Left renal cortex interstitium (tissue), 4 donors: ENCODE data around the gene PANK4. TPM values are rescaled to one million over a fixed set of nuclear protein-coding genes. Genes with fewer than 3 reads are reported as not detected.

Experiments used
- DNase-seq, 4 donors: peaks; one replicate each; pipeline ENCODE4 v3.0.0-alpha.2; 2013; ENCODE audit warnings: low read depth in 4 of 4, low spot score in 2 of 4, missing footprints in 1 of 4
- polyA plus RNA-seq, 4 donors: library from polyadenylated mRNA; unstranded; fragments of 120-200 nt; gene quantifications; one replicate each; pipeline ENCODE4 v1.2.1, GENCODE V29; 2013; ENCODE audit not compliant: insufficient read length in 4 of 4

Gene PANK4
- polyA plus RNA-seq, 4 donors: 24.8 to 34.0 (median 29.0) TPM

- DNase-seq: no peak
Measured at GRCh38 chr1:2530513-2531361, 4.3 kb upstream of the PANK4 start.

DNA sequence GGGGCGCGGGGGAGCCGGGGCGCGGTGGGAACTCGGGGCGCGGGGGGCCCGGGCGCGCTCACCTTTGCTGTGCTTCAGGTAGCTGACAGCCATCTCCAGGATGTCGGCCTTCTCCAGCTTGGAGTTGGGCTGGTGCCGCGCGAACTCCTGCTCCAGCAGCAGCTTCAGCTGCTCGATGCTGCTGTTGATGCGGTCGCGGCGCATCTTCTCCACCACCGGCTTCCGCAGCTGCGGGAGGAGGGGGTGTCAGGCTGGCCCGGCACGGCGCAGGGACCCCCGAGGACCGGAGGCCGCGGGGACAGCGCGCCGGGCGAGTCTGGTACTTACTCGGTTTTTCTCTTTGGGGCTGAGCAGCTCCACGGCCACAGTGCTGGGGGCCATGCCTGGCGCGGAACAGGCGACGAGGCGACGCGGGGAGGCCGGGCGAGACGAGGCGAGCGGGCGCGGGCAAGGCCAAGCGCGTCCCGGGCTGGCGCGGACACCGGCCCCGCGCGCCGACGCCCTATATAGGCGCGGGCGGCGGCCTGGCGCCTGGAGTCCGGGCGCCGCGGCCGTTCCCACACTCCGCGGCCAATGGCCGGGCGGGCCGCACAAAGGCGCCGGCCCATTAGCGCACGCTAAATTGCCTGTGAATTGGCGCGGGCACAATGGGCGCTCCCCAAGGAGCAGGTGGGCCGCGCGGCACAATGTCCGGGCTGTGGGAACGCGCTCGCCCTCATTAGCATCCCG lies 3.6 kb upstream of the PANK4 start, which contains the start of gene HES5:
HES5 (minus strand) TSS at position 480 of the 729 bp plus-strand sequence; CDS start at position 381, 99 bp downstream.
- no peak for DNase-seq

DNA sequence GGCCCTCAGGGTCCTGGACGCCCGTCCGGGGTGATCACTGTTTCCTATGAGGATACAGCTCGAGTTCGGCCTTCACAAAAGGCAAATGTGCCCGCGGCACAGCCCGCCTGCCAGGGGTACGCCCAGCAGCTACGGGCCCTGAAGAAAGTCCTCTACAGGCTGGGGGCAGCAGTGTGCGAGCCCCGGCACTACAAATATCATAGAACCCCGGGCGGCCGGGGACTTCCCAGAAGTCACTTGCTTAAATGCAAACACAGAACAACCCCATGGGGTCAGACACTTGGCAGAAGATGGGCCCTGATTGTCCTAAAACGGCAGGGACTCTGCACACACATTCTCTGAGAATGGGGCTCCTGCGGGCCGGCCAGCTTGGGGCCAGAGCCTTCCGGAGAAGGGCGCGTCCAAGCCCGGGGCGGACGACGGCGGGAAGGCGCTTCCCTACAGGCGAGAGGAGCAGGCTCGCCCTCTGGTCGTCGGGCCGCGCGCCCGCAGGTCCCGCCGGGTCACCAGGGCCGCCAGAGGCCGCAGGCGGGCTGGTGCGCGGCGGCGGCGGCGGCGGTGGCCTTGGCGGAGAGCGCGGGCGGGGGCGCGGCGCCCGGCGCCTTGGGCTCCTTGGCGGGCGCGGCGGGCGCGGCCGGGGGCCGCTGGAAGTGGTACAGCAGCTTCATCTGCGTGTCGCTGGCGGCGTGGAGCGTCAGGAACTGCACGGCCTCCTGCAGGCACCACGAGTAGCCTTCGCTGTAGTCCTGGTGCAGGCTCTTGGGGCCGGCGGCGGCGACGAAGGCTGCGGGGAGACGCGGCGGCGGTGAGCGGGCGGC lies 2.8 kb upstream of the PANK4 start:
- no peak for DNase-seq

DNA sequence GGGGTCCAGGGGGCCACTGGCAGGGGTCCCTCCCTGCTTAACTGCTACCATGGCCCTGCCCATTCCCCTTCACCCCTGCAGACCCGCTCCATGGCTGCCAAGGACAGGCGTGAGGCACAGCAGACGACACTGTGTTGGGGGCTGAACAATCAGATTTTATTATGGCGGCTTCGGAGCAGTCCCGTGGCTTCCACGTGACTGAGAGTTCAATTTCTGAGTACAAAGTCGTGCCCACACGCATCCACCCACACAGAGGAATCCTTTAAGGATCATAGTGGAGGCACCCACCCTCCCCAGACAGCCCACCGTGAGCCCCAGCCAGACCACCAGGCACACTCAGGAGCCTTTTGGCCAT lies 2.2 kb upstream of the PANK4 start:
- no peak for DNase-seq

- no peak for DNase-seq
Measured at GRCh38 chr1:2528016-2528415, 1.6 kb upstream of the PANK4 start.

DNA sequence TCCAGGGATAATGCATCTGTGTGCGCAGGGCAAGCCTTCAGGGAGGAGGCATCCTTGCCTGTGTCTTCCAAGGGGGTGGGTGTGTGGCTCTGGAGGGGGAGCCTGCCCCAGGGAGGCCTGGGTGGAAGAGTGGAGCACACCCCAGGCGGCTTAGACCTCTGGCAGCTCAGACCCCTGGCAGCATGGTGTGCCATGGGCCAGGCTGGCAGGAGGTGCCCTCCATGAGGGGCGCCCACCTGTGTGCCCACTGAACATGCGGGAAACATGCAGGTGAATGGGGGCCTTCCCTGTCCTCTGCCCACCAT lies 1.1 kb upstream of the PANK4 start:
- DNase-seq: no peak

GRCh38 chr1:2526824-2527555 lies 594 bp upstream of the PANK4 start:
- DNase-seq: no peak

DNA sequence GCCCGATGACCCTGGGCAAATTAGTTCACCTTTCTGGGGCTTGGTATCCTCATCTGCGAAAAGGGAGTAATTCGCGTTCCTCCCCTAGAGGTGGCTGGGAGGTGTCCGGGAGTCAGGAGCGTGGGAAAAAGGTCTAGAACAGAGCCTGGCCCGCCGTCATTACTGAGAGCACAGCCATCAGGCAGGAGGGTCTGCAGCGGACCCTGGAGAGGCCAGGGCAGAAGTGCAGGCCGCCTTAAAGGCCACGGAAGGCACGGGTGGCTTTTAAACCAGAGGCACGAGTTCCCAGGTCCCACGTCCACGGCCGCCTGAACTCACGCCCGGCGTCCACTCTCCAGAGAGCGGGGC lies 850 bp downstream of the PANK4 start:
- no peak for DNase-seq

DNA sequence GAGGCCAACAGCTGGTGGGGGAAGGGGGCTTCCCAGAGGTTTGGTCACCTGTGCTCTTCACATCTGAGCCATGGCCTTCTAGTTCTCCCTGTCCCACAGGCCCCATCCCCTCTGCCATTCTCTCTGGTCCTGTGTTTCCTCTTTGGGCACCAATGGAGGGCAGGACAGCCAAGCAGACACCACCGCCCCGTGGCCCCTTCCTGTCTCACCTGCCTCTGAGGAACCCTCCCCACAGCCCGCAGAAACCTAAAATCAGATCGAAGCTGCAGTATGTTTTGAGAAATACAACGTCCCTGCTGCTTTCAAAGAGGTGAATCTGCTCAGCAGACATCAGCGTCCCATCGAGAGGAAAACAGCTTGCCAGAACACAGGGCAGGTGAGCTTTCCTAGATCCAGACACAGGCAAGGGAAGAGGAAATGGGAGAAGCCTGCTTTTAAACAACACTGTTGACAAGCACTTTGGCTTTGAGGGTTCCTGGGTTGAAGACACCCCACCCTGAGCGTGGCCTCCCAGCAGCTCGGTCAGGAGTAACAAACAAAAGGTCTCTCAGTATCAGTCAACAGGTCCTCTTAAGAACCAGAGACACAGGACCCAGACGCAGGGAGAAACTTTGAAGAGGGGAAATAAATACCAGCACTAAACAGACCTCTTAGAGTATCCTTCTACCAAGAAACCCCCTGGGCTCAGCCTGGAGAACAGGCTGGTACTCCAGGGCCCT lies 2.3 kb downstream of the PANK4 start:
- no peak for DNase-seq

- no peak for DNase-seq
Measured at GRCh38 chr1:2523191-2523890, 3.1 kb downstream of the PANK4 start.

- no peak for DNase-seq
Measured at GRCh38 chr1:2522230-2522629, 4.2 kb downstream of the PANK4 start.

GRCh38 chr1:2520806-2521205 lies 5.6 kb downstream of the PANK4 start:
- no peak for DNase-seq

DNA sequence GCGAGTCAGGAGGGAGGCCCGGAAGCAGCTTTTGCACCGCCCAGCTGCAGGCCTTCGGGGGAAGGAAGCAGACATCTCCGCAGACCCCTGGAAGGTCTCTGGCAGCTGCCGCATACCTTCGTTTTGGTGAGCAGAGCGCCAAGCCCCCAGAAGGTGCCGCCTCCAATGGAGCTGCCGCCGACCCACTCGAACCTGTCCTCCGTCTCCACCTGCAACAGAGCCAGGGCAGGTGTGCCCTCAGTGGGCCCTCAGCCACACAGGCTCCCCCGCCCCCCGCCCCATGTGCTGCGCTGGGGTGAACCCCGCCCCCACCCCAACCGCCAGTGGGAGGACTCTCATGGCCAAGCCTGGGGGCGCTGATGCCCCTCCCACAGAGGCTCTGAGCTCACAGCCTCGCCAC lies 6.2 kb downstream of the PANK4 start:
- no peak for DNase-seq

DNA sequence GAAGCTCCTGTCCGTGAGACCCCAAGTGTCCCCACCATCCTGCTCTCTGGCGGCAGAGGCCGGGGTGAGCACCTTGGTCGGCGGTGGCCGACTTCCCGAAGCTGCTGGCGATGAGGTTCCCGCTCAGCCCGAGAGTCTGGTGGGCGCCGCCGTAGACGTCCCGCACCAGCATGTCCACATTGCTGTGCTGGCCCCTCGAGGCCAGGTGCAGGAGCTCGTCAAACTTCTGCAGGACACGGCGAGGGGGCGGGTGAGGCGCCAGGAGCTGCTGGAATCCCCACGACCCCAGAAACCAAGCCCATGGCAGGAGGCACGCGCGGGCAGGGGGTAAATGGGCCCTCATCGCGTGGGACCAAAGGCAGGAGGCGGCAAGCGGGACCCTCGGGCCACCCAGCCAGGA lies 6.7 kb downstream of the PANK4 start:
- DNase-seq: no peak

DNA sequence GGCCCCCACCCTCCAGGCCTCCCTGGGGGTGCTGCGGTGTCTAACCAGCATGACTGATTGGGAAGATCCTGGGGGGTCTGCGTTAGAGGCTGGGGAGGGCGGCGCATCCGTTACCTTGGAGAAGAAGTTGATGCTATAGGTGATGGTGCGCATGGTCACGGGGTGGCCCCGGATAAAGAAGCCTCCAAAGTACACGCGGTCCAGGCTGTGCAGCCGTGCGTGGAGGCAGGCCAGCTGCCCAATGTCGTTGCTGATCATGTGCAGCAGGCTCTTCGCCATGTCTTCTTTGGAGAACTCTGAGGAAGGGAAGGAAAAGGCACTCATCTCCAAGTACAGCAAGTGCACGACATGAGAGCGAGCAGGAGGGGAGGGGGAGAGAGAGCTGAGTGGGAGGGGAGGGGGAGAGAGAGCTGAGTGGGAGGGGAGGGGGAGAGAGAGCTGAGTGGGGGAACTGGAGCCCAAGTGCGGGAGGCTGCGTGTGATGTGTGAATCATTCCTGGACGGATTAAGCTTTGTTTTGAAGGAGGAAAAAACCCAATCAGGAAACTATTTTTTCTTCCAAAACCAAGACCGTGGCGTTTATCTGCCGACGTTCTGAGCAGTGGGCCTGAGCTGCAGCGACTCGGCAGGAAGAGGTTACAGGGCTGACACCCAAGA lies 7.2 kb downstream of the PANK4 start:
- no peak for DNase-seq

DNA sequence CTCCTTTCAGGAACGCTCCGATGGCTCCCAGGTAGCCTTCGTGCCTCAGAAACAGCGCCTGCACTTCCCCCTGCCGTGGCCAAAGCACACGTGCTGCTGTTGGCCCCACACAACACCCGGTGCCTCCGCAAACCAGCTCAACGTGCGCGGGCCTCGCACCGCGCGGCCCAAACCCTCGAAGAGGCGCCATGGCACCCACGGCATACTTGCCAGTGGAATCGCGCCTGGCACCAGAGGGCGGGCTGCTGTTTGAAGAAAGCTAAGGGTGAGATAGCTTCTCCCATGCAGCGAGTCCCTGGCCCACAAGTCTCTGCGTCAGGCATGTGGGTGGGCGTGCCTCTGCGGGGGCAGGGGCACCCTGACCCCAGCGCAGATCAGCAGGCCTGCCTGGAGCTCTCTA lies 7.9 kb downstream of the PANK4 start:
- DNase-seq: no peak

DNA sequence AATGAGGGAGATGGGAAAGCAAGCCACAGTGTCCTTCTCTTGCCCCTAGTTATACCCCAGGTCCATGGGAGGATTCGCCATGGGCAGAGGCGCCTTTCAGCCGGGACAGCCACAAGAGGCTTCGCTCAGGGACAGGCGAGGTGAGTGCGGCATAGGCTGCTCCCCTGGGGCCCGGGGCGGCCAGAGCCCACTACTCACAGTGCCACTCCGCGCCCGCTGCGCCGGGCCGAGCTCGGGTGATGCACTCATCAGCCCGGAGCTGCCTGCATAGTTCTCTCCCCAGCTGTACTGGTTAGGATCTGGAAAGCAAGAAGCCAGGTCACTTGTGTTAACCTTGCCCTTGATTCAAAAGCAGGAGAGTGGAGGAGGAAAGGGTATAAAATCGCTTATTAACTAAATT lies 8.4 kb downstream of the PANK4 start:
- DNase-seq: no peak

DNA sequence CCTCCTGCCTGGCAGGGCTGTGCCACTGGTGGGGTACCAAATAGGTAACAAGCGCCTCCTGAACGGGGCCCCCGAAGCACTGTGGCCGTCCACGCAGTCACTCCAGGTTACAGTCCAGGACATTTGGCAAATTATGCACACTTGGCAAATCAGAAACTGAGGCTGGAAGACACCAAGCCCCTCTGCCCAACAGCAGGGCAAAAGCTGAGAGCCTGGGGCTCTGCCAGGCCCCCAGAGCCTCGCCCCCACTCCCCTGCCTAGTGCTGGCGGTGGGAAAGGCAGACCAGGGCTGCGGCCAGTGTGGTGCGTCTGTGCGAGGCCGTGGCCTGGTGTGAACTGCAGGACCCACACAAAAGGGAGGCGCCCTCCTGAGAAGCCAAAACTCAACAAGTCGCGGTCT lies 9.4 kb downstream of the PANK4 start:
- no peak for DNase-seq

DNA sequence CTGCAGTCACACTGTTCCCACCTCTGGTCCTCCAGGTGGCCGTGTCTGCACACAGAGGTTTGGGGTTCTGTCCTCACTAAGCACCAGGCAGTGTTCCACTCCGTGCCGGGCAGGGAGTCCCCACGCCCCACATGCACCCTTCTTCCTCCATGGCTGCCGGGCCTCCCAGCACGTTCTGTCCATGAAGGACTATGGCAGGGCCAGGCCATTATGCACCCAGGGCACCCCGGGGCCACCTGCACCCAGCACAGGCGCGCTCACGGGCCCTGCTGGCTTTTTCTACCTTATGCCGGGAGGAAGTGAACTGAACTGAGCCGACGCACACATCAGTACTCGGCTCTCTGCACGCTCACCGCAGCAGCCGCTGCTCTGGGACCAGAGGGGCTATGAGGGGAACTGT lies 10.3 kb downstream of the PANK4 start:
- DNase-seq: no peak
